Activated T-helper 1 cell treated with anti-CD3 and anti-CD28 coated beads, Interleukin-2, amount 50 U/mL, for 16 hours (primary cell): ENCODE results near the gene TBX1.
"Not testable (repeated sequence)": the region's sequence is repeated elsewhere in the genome, so short reads cannot be mapped to it uniquely, and the experiment has no call there.

Experiments used
- DNase-seq, 2 donors: peaks; one replicate each; pipeline ENCODE4 v3.0.0-alpha.2; 2020; ENCODE audit warnings: low read depth in 1 of 2, low spot score in 1 of 2

TBX1 gene

DNA sequence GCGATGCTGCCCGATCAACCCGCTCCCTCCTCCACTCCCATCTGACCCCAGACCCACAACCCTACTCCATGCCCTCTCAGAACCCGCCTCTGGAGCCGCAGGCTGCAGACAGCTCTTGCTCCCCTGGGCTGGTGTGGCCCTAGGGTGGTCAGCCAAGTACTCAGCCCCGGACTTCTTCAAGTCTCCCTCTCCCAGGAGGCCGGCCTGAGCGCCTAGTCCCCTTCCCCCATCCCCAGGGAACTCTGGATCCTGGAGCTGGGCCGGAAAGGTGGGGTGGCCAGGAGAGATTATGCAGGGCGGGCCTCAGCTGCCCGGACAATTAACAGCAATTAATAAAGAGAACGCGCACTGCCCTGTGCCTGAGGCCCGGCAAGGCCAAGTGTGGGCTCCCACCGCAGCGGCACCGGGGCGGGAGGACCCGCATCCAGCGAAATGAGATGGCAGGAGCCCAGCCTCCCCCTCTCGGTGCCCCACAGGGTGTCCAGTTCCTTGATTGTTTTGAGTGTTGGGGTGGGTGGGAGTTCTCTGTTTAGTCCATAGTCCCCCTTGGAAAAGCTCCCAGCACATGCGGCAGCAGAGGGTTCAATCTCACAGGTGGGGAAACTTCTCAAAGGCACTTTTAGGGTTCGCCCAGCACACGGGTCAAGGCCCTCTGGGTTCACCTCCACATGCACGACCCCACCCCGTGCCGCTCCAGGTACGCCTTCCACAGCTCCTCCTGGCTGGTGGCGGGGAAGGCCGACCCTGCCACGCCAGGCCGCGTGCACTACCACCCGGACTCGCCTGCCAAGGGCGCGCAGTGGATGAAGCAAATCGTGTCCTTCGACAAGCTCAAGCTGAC is 3.1 kb downstream of the TBX1 start:
- no peak for DNase-seq

DNA sequence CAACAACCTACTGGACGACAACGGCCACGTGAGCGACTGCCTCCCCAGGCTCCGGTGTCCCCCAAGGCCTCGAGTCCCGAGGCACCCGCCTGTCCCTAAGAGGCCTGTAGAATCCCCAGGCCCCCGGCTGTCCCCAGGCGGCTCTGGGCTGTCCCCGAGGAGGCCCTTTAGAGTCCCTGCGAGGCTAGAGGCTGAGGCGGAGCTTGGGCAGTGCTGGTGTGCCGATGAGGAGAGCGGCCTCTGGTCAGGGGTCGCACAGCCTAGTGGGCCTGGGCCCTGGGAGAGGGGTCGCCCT is 3.7 kb downstream of the TBX1 start:
- no peak for DNase-seq

DNA sequence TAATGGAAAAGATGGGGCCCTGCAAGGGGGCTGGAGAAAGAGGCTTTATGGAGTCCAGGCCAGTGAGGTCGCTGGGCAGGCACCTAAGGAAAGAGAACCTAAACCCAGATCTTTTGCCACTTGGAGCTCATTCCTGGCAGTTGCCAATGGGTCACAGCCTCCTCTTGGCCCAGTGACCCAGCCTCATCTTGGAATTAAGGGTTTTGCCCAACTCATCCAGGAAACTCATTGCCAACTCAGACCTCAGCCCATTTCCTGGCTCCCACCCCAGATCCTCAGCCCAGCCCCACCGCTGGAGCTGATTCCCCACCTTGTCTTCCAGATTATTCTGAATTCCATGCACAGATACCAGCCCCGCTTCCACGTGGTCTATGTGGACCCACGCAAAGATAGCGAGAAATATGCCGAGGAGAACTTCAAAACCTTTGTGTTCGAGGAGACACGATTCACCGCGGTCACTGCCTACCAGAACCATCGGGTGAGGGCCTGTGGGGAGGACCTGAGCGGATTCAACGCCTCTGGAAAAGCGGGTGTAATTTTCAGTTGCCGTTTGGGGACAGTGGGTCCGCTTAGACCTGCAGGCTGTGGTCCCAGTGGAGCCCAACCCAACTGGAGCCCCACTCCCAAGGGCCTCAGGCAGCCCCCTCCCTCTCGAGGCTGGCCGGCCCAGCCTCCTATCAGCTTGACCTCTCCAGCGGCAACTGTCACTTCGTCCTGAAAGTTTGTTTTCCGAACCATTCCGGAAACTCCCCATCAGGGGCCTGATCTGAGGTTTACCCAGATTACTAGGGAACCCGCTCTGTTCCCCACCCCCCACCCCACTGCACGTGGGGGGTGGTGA is 4.3 kb downstream of the TBX1 start:
- no peak for DNase-seq

DNA sequence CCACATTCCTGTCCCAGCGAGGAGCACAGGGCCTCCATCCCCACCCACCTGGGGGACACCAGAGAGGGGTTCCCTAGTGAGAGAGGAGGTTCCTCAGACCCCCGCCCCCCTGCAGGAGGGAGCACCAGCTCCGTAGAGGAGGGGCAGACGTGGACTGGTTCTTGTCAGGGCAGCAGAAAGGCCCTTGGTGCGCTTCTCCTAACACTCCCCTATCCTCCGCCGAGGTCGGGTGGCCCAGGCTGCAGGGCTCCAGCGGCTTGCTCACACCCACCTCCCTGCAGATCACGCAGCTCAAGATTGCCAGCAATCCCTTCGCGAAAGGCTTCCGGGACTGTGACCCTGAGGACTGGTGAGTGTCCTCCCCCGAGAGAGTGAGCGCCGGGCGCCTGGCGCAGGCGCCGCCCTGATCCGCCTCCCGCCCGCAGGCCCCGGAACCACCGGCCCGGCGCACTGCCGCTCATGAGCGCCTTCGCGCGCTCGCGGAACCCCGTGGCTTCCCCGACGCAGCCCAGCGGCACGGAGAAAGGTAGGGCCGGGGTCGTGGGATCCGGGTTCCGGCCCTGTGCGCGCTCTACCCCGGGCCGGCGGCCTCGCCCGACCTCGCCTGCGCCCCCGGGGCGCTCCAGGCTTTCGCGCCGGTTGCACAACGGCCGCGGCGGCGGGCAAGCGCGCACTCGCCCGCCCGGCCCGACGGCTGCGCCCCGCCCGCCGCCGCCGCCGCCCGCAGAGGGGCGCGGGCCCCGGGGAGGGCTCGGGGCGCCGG is 5.1 kb downstream of the TBX1 start:
- DNase-seq, result no peak

DNA sequence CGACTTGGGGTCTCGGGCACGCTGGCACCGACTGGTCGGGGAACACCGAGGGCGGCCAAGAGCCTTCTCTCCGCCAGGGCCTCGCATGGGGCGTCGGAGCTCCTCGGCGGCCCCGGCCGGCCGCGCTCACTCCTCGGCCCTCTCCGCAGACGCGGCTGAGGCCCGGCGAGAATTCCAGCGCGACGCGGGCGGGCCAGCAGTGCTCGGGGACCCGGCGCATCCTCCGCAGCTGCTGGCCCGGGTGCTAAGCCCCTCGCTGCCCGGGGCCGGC is 5.6 kb downstream of the TBX1 start:
- no peak for DNase-seq

DNA sequence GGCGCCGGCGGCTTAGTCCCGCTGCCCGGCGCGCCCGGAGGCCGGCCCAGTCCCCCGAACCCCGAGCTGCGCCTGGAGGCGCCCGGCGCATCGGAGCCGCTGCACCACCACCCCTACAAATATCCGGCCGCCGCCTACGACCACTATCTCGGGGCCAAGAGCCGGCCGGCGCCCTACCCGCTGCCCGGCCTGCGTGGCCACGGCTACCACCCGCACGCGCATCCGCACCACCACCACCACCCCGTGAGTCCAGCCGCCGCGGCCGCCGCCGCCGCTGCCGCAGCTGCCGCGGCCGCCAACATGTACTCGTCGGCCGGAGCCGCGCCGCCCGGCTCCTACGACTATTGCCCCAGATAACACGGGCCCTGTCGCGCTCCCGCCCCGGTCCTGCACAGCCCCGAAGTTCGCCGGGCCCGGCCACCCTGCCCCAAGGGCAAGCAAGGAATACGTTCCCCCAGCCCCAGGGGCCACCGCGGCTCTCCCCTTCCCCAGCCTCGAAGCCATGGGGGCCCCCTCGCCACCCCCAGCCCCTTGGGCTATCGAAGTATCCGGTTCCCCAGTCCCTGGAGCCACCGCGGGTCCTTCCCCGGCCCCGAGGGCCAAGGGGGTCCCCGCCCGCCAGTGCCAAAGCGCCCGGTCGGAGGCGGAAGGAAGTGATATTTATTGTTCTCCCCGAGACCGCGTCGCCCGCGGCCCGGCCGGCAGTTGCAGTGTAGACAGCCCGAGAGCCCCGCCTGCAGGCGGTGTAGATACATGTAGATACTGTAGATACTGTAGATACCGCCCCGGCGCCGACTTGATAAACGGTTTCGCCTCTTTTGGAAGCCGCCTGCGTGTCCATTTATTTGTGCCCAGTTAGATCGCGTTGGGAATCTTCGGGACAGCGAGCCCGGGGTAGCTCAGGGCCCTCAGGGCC is 6.2 kb downstream of the TBX1 start:
- DNase-seq, result no peak

DNA sequence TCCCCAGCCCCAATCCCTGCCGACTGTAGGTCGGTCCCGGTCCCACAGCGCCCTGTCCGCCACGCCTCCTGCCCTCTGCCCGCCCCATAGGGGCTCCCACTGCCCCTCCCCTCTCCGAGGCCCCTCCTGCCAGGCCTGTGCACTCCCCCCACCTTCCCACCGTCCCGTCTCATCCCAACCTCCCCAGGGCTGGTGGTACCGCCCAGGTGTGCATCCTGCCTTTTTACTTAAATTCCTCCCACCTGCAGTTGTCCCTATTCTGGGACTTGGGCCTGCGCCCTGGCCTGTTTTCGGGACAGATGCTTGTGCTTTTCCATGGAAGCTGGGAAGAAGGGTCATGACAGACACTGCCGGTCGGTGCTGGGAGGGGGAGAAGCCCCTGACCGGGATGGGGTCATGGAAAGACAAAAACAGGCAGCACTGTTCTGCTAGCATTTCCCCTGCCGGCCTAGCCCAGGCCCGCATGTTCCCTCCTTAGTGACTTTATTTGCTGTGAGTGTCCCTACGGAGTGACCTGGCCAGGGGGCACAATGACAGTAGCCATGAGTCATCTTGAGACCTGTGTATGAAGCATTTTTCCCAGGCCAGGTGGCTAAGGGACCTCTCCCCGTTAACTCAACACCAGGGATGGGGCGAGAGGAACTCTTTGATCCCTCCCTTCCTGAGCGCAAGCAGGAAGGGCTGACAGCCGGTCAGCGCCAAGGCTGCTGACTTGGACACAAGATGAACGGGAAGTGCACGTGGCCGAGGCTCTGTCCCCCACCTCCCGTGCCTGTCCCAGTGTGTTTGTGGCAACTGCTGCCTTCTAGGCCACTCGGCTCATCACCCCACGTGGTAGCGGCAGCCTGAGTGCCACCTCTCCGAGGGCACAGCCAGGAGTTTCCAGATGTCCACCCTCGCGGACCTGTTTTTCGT is 7.1 kb downstream of the TBX1 start:
- DNase-seq, result no peak

DNA sequence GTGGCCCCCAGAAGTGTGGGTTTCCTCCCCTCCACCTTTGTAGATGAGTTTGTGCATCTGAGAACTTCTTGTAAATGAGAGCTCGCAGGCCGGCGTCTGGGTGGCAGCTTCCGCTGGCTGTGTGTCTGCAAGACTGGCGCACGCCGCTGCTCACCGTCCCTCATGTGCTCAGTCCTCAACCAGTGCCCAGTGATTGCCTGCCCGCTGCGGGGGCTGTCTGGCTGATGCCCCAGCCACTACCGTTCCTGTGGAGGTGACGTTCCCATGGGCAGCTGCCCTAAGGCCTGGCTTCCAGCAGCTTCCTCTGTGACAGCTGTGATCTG is 8.8 kb downstream of the TBX1 start:
- DNase-seq, result no peak

DNA sequence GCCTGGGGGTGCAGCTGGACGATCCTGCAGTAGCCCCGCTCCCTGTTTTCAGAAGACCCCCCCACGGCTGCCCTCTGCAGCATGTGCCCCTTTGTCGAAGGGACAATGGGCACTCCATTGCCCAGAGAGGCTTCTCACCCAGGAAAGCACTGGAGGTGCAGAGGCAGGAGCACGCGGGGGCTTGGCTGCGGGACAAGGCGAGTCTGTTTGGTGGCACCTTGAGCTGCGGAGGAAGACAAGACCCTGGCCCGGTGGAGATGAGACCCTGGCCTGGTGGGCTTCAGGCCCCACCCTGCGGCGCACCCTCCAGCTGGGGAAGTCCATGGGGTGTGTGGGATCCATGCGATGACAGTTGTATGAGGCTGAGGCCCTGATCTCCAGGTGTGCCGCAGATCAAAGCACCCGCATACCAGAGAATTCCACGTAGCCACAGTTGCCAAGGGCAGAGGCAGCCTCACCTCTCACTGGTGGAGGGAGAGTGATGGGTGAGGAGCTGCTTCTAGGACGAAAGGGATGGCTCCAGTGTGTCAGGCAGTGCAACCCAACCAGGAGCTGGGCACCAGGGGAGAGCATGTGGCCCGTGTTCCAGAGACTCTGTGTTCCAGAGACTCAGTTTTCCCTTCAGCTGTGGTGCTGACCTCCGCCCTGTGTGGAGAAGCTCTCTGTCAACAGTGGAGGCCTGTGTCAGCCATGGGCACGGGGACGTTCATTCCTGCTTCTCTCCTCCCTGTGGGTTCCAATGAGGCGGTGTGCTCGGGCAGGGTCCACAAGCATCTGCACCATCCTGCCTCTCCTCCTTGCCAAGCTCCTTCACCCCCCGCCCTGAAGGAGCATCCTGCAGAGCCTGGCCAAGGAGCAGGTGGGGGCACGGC is 10.0 kb downstream of the TBX1 start:
- DNase-seq, result no peak

DNA sequence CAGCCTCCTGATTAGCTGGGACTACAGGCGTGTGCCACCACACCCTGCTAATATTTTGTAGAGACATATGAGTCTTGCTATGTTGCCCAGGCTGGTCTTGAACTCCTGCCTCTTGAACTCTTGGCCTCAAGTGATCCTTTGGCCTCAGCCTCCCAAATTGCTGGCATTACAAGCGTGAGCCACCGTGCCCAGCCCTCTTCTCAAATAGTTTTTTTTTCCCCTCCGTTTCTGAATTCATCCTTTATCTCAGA is 11.8 kb downstream of the TBX1 start:
- DNase-seq, result no peak

DNA sequence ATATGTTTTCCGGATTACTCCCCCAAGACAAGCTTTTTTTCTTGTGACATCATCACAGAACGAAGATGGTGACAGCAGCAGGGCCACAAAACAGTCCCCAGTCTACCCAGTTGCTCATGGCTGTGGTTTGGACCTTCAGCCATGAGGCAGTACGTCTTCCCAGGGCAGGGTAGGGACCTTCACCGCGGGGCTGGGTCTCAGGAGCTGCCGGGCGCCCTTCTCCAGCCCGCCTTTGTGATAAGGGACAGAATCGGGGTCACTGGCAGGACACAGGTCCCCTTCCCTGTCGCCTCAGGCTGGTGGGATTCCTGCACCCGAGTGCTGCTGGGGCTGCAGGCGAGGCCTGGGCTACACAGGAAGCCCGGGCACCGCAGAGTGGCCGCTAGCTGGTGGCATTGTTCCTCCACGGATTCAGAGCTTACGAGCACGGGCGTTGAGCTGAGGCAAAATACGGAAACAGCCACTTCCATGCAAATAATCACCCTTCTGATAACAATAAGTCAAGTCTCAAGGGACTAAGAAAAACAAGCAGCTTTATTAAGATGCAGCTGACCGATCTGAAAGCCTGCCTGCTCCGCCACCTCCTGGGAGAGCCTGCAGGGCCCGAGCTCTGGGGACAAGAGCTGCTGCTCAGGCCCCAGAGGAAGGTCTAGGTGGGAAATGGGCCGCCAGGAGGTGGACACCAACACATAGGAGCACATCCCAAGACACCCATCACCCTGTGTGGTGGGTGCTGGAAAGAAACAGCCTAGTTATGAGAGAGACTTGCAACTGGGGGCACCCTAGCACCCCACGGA is 12.3 kb downstream of the TBX1 start:
- DNase-seq, result no peak

DNA sequence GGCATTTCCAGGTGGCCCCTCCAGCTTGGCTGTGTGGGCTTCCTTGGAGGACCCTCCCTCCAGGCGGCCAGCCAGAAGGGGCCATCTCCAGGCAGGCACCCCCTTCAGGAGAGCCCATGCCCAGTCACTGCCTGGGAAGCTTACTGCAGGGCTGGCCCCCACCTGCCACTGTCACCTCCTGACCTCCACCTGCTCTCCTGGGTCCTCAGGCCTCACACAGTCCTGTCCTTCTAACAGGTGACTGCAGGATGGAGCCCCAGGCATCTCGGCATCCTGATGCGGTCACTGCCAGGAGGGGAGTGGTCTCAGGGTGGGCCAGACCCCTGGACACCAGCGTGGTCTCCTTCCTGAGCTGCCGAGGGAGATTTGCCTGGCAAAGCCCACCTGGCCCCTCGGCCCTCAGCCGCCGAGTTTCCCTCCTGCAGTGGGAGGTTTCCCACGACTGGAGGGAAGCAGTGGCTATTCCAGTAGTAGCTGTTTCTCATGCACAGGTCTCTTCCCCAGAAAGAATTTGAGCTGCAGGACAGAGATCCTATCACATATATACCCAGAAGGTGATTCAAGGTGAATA is 13.0 kb downstream of the TBX1 start:
- DNase-seq, result no peak

DNA sequence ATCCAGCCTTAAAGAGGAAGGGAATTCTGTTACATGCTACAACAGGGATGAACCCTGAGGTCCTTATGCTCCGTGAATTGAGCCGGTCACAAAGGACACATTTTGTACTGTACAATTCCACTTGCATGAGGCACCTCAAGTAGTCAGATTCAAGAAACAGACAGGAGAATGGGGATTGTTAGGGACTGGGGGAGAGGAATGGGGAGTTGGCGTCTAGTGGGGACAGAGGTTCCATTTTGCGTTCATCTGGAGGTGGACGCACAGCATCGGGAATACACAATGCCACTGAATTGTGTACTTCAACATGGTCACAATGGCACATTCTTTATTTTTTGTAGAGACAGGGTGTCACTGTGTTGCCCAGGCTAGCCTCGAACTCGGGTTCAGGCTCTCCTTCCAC is 14.1 kb downstream of the TBX1 start:
- no peak for DNase-seq

DNA sequence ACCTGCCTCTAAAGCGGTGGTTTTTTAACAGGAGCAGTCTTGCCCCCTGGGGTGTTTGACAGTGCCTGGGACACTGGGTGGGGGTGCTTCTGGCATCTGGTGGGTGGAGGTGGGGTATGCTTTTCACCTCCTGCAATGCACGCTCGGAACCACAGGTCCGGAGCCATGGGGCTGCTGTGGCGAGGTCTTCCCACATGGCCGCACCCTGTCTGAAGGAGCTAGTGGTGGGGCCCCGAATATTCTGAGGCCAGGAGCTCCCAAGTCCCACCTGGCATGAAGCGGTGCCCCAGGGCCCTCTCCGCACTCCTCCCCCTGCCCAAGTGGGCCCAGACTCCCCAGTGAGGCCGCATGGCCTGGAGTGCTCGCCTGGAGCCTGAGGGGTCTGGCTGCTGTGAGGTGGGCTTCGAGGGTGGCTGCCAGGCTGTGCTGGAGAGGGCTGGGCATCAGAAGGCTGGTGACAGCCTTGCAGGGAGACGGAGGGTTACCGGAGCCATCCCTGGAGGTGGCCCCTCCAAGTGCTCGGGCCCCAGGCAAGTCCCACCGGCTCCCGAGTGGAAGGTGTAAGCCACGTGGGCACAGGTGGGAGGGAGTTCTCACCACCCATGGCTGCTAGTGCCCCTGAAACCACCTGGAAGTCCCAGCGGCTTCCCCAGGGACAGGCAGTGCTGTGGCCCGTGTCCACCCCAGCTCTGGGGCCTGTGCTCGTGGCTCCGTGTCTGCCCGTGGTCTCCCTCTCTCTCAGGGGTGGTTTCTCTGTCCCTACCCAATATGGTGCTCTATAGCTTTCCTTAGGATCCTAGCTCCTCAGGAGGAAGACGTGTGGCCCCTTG is 15.1 kb downstream of the TBX1 start:
- DNase-seq, result no peak

DNA sequence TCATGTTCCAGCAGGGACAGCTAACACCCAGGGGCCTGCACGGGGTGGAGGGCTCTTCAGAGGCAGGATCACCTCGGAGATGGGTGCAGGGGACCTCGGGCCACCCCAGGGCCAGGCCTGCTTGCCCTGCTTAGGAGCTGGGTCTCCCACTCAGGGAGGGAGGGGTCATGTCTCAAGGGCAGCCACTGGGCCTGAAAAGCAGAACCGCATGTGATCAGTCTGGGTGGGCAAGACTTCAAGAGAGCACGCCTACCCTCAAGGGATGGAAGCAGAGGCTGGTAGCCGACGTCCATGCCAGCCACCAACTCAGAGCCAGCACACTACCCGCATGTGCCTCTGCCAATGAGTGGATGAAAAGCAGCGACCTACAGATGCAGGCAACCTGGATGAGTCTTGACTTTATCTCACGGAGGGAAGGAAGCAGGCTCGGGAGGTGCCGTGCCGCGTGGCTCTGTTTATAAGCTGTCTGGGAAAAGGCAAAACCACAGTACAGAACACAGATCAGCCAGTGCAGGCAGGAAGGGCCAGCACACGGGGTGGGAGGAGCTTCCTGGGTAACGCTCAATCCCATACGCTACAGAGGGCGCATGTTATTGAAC is 16.0 kb downstream of the TBX1 start:
- DNase-seq, result no peak

DNA sequence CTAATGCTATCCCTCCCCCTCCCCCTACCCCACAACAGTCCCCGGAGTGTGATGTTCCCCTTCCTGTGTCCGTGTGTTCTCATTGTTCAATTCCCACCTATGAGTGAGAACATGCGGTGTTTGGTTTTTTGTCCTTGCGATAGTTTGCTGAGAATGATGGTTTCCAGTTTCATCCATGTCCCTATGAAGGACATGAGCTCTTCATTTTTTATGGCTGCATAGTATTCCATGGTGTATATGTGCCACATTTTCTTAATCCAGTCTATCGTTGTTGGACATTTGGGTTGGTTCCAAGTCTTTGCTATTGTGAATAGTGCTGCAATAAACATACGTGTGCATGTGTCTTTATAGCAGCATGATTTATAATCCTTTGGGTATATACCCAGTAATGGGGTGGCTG is 16.6 kb downstream of the TBX1 start:
- not testable (repeated sequence) for DNase-seq

DNA sequence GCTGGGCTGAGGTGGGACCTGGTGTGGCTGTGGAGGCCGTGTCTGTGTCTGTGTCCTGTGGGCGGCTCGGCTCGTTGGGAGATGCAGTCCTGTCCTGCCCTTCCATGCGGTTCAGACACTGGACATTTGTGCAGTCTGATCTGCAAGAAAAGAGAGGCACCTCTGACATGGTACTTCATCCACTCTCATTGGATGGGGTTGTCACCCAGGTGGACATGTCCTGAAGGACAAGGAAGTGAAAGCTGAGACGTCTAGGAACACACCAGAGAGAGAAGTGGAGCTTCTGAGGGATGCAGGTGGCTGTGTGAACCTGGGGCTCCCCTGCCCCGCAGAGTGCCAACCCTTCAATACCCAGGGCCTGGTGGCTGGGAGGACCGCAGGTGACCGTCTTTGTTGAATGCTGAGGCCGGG is 18.4 kb downstream of the TBX1 start:
- DNase-seq, result no peak
